ENCODE results near the gene B3GNT7. TPM values are rescaled to one million over a fixed set of nuclear protein-coding genes. Genes with fewer than 3 reads are reported as not detected.
"Not testable (repeated sequence)": the region's sequence is repeated elsewhere in the genome, so short reads cannot be mapped to it uniquely, and the experiment has no call there.

B3GNT7 gene
- polyA plus RNA-seq, 1 donor = 43.5 TPM

- peak; percentile 71 to 74 for DNase-seq
- Histone ChIP-seq H3K9me3 (ENCODE audit: control insufficient read depth, low read depth, low read length) (peaks cover under 1% of the 10 kb centered on the region), H3K27ac (ENCODE audit: low read length) (no peak overlapping the region), H3K36me3 (ENCODE audit: control insufficient read depth, insufficient read depth, low read length) (no peaks in the 10 kb centered on the region), H3K4me1 (ENCODE audit: control insufficient read depth, insufficient read depth, low read length) (peaks cover 7% of the 10 kb centered on the region), H3K4me3 (ENCODE audit: low read length) (no peak overlapping the region), H3K27me3 (ENCODE audit: control insufficient read depth, insufficient read depth, low read length) (no peaks in the 10 kb centered on the region)
- no CpG with 5 or more reads among the region's 21 CpGs for WGBS (ENCODE audit: insufficient coverage, low lambda C conversion rate)
Measured at GRCh38 chr2:231425811-231426703, 30.5 kb downstream of the B3GNT7 start.

- no peak overlapping the region for H3K4me3 ChIP-seq (ENCODE audit: low read length)
- no peaks in the 10 kb centered on the region for H3K27me3 ChIP-seq (ENCODE audit: control insufficient read depth, insufficient read depth, low read length)
- H3K4me1 ChIP-seq (ENCODE audit: control insufficient read depth, insufficient read depth, low read length) = peaks cover 7% of the 10 kb centered on the region
- H3K27ac ChIP-seq (ENCODE audit: low read length) = no peak overlapping the region
- no peak for DNase-seq
- peaks cover 6% of the 10 kb centered on the region for H3K9me3 ChIP-seq (ENCODE audit: control insufficient read depth, low read depth, low read length)
- H3K36me3 ChIP-seq (ENCODE audit: control insufficient read depth, insufficient read depth, low read length) = no peaks in the 10 kb centered on the region
- 100% methylated on average over 2 of the region's 3 CpGs for WGBS (ENCODE audit: insufficient coverage, low lambda C conversion rate)
Measured at GRCh38 chr2:231427116-231427515, 31.6 kb downstream of the B3GNT7 start.

DNA sequence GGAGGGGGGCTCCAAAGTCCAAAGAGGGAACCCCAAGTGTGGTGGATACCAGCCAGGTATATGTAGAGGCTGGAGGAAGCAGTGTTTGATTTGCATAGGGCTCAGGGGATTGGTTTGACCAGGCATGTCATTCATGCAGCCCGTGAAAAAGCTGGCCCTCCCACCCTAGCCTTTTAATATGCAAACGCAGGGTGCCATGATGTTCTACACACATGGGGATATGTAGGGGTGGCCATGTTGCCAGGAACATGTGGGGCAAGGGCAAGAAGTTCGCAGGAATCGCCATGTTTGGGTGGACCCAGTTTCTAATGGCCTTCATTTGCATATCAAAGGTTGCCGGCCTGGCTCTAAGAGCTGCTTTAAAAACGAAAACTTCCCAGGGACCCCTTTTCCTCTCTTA lies 33.6 kb downstream of the B3GNT7 start:
- H3K27me3 ChIP-seq (ENCODE audit: control insufficient read depth, insufficient read depth, low read length) = no peaks in the 10 kb centered on the region
- no peaks in the 10 kb centered on the region for H3K36me3 ChIP-seq (ENCODE audit: control insufficient read depth, insufficient read depth, low read length)
- H3K4me3 ChIP-seq (ENCODE audit: low read length) = no peak overlapping the region
- no peak for DNase-seq
- no peak overlapping the region for H3K27ac ChIP-seq (ENCODE audit: low read length)
- peaks cover 7% of the 10 kb centered on the region for H3K4me1 ChIP-seq (ENCODE audit: control insufficient read depth, insufficient read depth, low read length)
- H3K9me3 ChIP-seq (ENCODE audit: control insufficient read depth, low read depth, low read length) = peaks cover 10% of the 10 kb centered on the region
- WGBS (ENCODE audit: insufficient coverage, low lambda C conversion rate) = no CpG with 5 or more reads among the region's 6 CpGs

DNA sequence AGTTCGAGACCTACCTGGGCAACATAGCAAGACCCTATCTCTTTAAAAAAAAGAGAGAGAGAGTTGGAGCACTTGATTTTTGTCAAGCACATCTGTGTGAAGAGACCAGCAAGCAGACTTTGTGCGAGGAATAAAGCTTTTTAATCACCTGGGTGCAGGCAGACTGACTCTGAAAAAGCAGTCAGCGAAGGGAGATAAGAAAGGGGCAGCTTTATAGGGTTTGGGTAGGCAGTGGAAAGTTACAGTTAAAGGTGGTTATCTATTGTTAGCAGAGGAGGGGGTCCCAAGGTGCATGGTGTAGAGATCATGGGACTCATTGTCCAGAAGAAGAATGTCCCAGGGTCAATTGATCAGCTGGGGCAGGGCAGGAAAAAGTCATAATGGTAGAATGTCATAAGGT lies 34.4 kb downstream of the B3GNT7 start:
- Histone ChIP-seq H3K27ac (ENCODE audit: low read length) (no peak overlapping the region), H3K36me3 (ENCODE audit: control insufficient read depth, insufficient read depth, low read length) (no peaks in the 10 kb centered on the region), H3K27me3 (ENCODE audit: control insufficient read depth, insufficient read depth, low read length) (no peaks in the 10 kb centered on the region), H3K9me3 (ENCODE audit: control insufficient read depth, low read depth, low read length) (peaks cover 10% of the 10 kb centered on the region), H3K4me3 (ENCODE audit: low read length) (no peak overlapping the region), H3K4me1 (ENCODE audit: control insufficient read depth, insufficient read depth, low read length) (peaks cover 7% of the 10 kb centered on the region)
- whole genome bisulfite sequencing (ENCODE audit: insufficient coverage, low lambda C conversion rate) = no CpG with 5 or more reads among the region's 3 CpGs
- DNase-seq = no peak

GRCh38 chr2:231430437-231430836 lies 34.9 kb downstream of the B3GNT7 start:
- no CpG with 5 or more reads among the region's 4 CpGs for WGBS (ENCODE audit: insufficient coverage, low lambda C conversion rate)
- not testable (repeated sequence) for H3K27ac ChIP-seq (ENCODE audit: low read length); DNase-seq; H3K4me3 ChIP-seq (ENCODE audit: low read length); H3K27me3 ChIP-seq (ENCODE audit: control insufficient read depth, insufficient read depth, low read length); H3K36me3 ChIP-seq (ENCODE audit: control insufficient read depth, insufficient read depth, low read length); H3K4me1 ChIP-seq (ENCODE audit: control insufficient read depth, insufficient read depth, low read length)
- peaks cover 10% of the 10 kb centered on the region for H3K9me3 ChIP-seq (ENCODE audit: control insufficient read depth, low read depth, low read length)

DNA sequence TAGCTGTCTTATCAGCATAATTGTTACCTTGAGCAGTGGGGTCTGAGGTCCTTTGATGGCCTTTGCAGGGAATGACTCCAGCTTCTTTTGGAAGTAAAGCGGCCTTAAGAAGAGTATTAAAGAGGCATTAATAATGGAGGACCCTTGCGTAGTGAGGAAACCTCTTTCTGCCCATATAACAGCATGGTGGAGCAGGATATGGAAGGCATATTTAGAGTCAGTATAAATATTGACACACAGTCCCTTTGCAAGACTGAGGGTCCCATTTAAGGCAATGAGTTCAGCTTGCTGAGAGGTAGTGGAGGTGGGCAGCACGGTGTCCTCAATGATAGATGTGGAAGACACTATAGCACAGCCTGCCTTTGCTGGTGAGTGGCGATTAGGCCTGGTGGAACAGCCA lies 36.1 kb downstream of the B3GNT7 start:
- no peak overlapping the region for H3K4me3 ChIP-seq (ENCODE audit: low read length)
- 80% methylated on average over 1 of the region's 4 CpGs for WGBS (ENCODE audit: insufficient coverage, low lambda C conversion rate)
- no peak overlapping the region for H3K27ac ChIP-seq (ENCODE audit: low read length)
- no peak for DNase-seq
- H3K9me3 ChIP-seq (ENCODE audit: control insufficient read depth, low read depth, low read length) = peaks cover 10% of the 10 kb centered on the region
- H3K27me3 ChIP-seq (ENCODE audit: control insufficient read depth, insufficient read depth, low read length) = no peaks in the 10 kb centered on the region
- no peaks in the 10 kb centered on the region for H3K36me3 ChIP-seq (ENCODE audit: control insufficient read depth, insufficient read depth, low read length)
- H3K4me1 ChIP-seq (ENCODE audit: control insufficient read depth, insufficient read depth, low read length) = no peaks in the 10 kb centered on the region

- WGBS (ENCODE audit: insufficient coverage, low lambda C conversion rate) = 20% methylated on average over 1 of the region's 8 CpGs
- Histone ChIP-seq H3K36me3 (ENCODE audit: control insufficient read depth, insufficient read depth, low read length) (no peaks in the 10 kb centered on the region), H3K4me1 (ENCODE audit: control insufficient read depth, insufficient read depth, low read length) (no peaks in the 10 kb centered on the region), H3K27me3 (ENCODE audit: control insufficient read depth, insufficient read depth, low read length) (no peaks in the 10 kb centered on the region), H3K27ac (ENCODE audit: low read length) (no peak overlapping the region), H3K4me3 (ENCODE audit: low read length) (no peak overlapping the region), H3K9me3 (ENCODE audit: control insufficient read depth, low read depth, low read length) (peaks cover 10% of the 10 kb centered on the region)
- no peak for DNase-seq
Measured at GRCh38 chr2:231433990-231434389, 38.5 kb downstream of the B3GNT7 start.

DNA sequence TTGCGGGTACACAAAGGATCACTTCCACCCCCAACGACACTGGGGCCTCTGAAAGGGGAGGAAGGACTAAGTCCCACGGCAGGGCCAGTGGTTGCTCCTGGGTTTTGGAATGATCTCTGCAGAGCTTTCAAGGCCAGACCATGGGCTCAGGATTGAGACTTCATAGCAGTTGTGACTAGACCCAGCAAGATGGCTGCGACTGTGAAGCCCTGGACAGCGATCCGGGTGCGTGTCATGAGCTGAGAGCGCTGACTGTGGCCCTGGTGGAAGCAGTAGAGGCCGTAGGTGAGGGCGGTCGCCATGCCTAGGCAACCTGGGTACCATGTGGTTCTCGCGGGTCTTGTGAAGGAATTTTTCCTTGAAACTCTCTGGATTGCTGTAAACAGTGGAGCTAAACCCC lies 41.4 kb downstream of the B3GNT7 start:
- H3K4me1 ChIP-seq (ENCODE audit: control insufficient read depth, insufficient read depth, low read length) = no peaks in the 10 kb centered on the region
- no peaks in the 10 kb centered on the region for H3K27me3 ChIP-seq (ENCODE audit: control insufficient read depth, insufficient read depth, low read length)
- no peaks in the 10 kb centered on the region for H3K36me3 ChIP-seq (ENCODE audit: control insufficient read depth, insufficient read depth, low read length)
- no peak overlapping the region for H3K4me3 ChIP-seq (ENCODE audit: low read length)
- WGBS (ENCODE audit: insufficient coverage, low lambda C conversion rate) = no CpG with 5 or more reads among the region's 13 CpGs
- peaks cover 6% of the 10 kb centered on the region for H3K9me3 ChIP-seq (ENCODE audit: control insufficient read depth, low read depth, low read length)
- no peak overlapping the region for H3K27ac ChIP-seq (ENCODE audit: low read length)
- no peak for DNase-seq

DNA sequence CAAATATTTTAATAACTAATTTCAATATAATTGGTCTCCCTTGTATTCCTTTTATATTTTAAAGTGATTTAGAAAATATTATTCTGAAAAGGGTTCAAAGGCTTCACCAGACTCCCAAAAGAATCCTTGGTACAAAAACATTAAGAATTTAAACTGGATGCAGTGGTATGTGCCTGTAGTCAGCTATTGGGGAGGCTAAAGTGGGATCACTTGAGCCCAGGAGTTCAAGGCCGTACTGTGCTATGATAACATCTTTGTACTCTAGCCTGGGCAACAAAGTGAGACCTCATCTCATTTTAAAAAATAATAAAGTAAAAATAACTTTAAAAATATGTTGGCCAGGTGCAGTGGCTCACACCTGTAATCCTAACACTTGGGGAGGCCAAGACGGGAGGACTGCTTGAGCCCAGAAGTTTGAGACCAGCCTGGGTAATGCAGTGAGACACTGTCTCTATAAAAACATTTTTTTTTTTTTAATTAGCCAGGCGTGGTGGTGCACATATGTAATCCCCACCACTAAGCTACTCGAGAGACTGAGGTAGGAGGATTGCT lies 54.1 kb downstream of the B3GNT7 start:
- H3K27ac ChIP-seq (ENCODE audit: low read length) = no peak overlapping the region

DNA sequence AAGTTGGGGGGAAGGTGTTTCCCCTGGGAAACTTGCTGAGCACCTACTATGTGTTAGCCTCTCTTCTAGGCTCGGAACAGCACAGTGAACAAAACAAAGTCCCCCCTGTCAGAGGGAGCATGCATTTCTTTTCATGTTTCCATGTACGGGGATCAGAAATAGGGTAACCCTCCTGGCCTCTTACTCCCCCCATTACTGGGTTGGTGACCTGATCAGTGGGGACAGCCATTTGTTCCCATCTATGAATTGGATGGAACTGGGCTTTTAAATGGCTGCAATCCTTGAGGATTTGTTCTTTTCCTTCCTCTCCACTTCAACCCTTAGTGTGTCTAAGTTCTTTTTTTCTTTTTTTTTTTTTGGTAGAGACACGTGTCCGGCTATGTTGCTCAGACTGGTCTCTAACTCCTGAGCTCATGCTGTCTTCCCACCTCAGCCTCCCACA lies 55.1 kb downstream of the B3GNT7 start:
- no peaks in the 10 kb centered on the region for H3K27me3 ChIP-seq (ENCODE audit: control insufficient read depth, insufficient read depth, low read length)
- no peaks in the 10 kb centered on the region for H3K9me3 ChIP-seq (ENCODE audit: control insufficient read depth, low read depth, low read length)
- no peak for DNase-seq
- peaks cover 33% of the 10 kb centered on the region for H3K36me3 ChIP-seq (ENCODE audit: control insufficient read depth, insufficient read depth, low read length)
- no peak overlapping the region for H3K4me3 ChIP-seq (ENCODE audit: low read length)
- peaks cover 5% of the 10 kb centered on the region for H3K4me1 ChIP-seq (ENCODE audit: control insufficient read depth, insufficient read depth, low read length)
- 100% methylated on average over 2 of the region's 4 CpGs for WGBS (ENCODE audit: insufficient coverage, low lambda C conversion rate)
- no peak overlapping the region for H3K27ac ChIP-seq (ENCODE audit: low read length)

More for the DNA sequence above, 54.1 kb downstream of the B3GNT7 start:
- DNase-seq = no peak
- Histone ChIP-seq H3K36me3 (ENCODE audit: control insufficient read depth, insufficient read depth, low read length) (peaks cover 25% of the 10 kb centered on the region), H3K27me3 (ENCODE audit: control insufficient read depth, insufficient read depth, low read length) (no peaks in the 10 kb centered on the region), H3K4me1 (ENCODE audit: control insufficient read depth, insufficient read depth, low read length) (peaks cover 5% of the 10 kb centered on the region), H3K9me3 (ENCODE audit: control insufficient read depth, low read depth, low read length) (no peaks in the 10 kb centered on the region), H3K4me3 (ENCODE audit: low read length) (no peak overlapping the region)
- WGBS (ENCODE audit: insufficient coverage, low lambda C conversion rate) = no CpG with 5 or more reads among the region's 4 CpGs

Measured in large intestine (tissue), 3 donors.